GM18867 (cell line): ENCODE measurements around the gene MICALL1.
A peak's percentile ranks its signal among the peaks of the same experiment; 100 is the strongest.

Source experiments
- ATAC-seq: cut with Tn5 transposase; IDR thresholded peaks from one replicate; pipeline ENCODE4 v1.9.1; 2021; ENCODE audit warnings: mild to moderate bottlenecking, moderate library complexity; ENCODE audit not compliant: unreplicated experiment

The MICALL1 gene

DNA sequence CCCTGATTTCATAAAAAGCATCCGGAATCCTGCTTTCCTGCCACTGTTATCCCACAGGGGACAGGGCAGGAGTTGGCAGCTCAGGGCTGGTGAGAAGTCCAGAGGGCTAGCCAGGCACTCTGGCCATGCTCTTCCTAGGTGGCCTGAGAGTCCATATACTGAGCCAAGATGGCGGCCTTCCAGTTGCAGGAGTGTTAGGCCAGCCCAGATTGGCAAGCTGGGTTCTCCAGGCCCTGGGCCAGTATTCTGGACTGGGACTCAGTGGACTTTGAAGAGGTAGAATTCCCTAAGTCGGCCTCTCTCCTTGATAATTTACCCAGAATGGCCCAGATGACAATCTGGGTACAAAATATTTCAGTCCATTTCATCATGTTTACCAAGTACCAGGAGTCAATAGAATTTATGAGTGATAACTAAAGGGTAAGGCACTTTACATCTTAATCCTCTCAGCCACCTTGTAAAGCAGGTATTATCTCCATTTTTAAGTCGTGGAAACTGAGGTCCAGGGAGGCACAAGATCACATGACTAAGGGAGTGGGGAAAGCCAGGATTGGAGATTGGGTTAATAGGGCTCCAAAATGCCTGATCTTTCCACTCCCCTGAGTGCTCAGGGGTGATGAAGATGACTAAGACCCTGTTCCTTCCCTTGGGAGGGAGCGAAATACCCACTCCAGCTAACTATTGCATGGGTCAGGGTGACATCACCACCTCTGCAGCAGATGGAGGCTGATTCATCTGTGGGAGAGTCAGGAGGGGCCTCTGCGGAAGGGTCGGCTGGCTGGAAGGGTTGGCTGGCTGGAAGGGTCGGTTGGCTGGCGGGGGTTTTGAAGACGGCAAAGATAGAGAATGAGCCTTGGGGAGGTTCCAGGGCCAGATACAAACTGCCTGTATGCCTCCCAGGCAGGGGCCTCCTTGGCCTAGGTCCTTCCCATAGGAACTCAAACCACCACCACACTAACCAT is 1.2 kb upstream of the MICALL1 start:
- no peak for ATAC-seq

DNA sequence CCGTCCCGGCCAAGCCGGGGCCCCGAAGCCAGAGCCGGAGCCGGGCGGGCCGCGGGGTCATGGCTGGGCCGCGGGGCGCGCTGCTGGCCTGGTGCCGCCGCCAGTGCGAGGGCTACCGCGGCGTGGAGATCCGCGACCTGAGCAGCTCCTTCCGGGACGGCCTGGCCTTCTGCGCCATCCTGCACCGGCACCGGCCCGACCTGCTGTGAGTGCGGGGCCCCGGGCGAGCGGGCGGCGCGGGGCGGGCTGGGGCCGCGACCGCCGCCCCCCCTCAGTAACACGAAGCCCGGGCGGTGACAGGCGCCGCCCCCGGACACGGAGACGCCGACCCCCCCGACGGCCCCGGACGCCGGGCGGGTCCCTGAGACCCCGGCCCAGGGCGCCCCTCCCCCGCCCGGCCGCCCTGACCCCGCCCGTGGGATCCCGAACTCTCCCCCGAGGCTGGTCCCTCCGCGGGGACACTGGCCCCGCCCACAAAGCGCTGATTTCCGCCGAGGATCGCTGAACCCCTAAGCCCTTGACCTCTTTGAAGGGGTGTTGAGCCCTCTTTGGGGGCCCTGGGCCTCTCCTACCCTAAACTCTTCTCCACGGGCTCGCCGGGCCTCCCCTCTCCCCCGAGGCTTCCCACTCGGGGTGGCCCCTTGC is 389 bp downstream of the MICALL1 start:
- ATAC-seq, result peak; percentile 33

DNA sequence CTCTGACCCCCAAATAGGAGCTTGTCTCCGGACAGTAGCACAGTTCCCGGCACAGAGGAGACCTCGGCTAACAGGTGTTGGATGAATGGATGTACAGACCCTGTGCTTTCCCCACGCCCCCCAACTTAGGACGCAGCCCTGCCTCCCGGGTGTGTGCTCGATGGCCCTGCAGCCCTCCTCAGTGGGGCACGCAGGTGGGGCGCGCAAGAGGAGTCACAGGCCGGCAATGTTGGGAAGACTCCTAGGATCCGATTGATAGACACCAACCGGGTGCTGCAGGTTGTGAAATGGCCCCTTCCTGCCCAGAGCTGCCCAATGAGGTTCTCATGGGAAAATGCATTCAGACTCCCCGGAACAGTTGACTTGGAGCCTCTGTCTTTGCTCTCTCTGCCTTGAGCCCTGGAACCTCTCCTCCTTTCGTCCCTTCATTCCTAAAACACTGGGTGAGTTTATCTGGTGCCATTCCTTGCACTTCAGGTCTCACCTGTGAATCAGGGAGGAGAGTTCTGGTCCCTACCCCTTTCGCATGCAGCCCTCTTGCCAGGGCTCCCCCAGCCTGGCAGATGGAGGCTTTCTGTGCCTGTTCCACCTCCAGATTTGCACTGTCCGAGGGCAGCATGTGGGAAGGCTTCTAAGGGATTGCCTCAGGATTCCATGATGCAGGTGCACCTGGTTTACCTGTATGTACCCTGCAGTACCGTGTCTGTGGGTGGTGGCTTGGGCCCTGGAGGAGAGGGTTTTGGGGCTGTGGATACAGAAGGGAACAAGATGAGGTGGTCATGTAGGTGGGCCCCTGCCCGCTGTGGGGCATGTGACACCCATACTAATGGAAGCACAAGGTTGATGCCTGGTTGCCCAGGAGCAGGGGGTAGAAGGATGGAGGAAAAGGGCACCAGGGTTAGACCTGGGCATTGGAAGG is 1.2 kb downstream of the MICALL1 start:
- ATAC-seq, result no peak

- ATAC-seq, result no peak
Measured at GRCh38 chr22:37909766-37910165, 3.7 kb downstream of the MICALL1 start.

DNA sequence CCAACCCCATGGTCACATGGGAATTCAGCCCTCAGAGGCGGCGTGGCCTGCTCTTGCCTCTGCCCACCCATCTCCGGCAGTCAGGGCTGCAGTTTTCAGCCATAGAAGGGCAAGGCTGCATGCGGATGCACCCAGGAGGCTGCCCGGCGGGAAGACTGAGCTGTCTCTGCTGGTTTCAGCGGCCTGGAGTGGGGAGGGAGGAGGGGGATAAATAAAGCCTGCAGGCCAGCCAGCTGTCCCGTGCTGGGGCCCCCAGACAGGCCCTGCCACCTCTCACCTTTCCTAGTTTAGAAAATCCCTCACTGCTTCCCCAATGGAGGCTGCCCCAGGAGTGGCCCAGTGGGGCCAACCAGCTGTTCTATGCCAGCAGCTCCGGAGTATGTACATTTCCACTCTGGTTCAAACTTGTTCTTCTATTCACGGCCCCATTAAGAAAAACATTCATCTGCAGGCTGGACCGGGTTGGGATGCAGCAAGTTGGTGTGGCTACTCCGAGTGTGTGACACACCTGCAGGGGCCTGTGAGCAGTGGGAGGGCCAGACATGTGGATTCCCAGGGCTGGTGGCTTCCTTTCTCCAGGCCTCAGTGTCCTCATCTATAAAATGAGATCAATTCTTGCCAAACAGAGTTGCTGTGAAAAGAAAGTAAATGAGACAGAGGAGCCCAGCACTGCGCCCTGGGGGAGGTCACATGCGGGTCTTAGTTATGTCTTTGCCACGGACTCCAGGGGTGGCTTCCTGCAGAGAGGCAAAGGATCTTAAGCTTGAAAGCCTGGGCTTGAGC is 5.0 kb downstream of the MICALL1 start:
- ATAC-seq, result no peak

- no peak for ATAC-seq
Measured at GRCh38 chr22:37911697-37912096, 5.6 kb downstream of the MICALL1 start.

DNA sequence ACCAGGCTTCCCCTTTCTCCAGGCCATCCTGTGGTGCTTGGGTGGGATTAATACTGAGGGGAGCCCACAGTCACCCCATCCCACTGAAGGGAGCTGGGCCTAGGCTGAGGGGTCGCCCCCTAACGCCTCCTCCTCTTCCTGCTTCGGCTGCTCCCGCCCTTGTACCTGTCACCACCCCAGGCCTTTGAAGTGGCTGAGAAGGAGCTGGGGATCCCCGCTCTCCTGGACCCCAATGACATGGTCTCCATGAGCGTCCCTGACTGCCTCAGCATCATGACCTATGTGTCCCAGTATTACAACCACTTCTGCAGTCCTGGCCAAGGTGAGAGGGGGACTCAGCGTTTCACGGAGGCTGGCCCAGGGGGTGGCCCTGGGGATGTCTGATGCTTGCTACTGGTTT is 6.1 kb downstream of the MICALL1 start:
- no peak for ATAC-seq

- no peak for ATAC-seq
Measured at GRCh38 chr22:37913233-37913721, 7.2 kb downstream of the MICALL1 start.

DNA sequence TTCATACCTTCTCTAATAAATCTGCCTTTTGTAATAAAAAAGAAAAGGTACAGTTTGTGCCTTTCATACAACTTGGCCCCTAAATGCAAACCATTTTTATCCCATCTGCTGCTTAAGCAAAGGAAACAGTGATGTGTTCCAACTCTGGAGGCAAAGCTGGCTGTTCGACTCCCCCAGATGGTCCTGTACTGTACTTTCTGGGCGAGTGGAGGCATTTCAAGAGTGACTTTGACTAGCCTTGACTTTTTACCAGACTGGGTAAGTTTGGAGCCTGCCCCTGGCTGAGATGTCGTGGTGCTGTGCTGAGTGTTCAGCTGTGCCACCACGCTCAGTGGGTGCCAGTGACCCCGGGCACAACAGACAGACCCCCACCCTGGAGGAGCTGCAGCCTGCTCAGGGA is 10.2 kb downstream of the MICALL1 start:
- ATAC-seq, result no peak

GRCh38 chr22:37917874-37918548 is 11.9 kb downstream of the MICALL1 start:
- ATAC-seq, result no peak

GRCh38 chr22:37918580-37919270 is 12.6 kb downstream of the MICALL1 start:
- ATAC-seq, result no peak

DNA sequence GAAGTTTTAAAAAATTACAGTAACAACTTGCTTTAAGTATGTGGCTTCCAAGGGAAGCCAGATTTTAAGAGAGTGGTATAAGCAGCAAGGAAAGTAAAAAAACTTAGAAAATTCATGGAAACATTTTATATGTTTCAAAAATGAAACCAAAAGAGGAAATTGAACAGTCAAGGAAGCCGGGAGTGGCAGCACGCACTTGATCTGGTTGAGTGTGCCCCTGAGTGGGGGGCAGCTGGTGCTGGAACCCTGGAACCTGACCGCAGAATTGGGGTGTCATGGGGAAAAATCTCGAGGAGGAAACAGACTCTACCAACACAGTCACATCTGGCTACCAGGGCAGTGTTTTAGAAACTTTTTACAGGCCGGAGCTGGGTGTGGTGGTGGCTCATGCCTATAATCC is 14.0 kb downstream of the MICALL1 start:
- no peak for ATAC-seq

- no peak for ATAC-seq
Measured at GRCh38 chr22:37922191-37922590, 16.1 kb downstream of the MICALL1 start.

GRCh38 chr22:37923927-37924326 is 17.8 kb downstream of the MICALL1 start:
- no peak for ATAC-seq

- no peak for ATAC-seq
Measured at GRCh38 chr22:37924386-37925065, 18.4 kb downstream of the MICALL1 start.

DNA sequence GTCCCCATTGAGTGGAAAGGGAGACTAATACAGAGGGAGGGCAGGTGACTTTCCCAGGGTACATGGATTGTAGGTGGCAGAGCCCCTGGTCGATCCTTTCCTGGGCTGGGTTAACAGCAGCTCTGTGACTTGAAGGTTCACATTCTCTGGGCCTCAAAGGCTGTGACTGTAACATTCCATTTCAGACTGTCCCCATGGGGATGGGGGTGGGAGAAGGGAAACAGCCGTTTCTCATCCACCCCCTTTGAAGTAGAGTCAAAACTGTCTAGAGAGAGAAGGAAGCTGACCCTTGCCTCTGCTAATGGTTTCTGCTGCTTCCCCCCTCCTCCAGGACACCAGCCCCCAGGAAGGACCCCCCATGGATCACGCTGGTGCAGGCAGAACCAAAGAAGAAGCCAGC is 19.2 kb downstream of the MICALL1 start:
- no peak for ATAC-seq

DNA sequence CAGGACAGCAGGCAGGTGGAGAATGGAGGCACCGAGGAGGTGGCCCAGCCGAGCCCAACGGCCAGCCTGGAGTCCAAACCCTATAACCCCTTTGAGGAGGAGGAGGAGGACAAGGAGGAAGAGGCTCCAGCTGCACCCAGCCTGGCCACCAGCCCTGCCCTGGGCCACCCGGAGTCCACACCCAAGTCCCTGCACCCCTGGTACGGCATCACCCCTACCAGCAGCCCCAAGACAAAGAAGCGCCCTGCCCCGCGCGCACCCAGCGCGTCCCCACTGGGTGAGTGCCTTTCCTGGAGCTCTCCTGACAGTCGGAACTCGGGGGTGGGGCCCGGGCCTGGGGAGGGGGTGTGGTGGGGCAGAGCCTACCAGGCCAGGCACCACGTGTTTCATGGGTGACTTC is 19.7 kb downstream of the MICALL1 start:
- no peak for ATAC-seq

DNA sequence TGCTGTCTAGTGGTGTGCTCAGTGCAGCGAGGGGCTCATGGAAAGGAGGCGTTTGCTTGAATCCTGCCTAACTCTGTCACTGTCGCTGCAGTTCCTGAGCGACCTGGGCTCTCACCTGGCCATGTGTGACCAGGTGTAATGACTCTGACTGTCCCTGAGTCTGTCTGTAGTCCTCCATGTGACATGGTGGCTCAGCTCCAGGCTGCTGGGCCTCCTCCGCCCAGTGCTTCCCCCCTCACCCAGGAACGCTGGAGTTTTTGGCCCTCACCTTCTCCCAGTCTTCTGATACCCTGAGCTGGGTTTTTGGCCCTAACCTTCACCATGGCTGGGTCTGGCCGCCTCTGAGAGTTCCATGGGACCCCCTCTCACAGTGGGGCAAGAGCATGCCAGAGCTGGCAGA is 20.3 kb downstream of the MICALL1 start:
- no peak for ATAC-seq
